Right cardiac atrium (tissue), 5 donors: ENCODE measurements around the gene KSR1. TPM values are rescaled to one million over a fixed set of nuclear protein-coding genes. Genes with fewer than 3 reads are reported as not detected.
A peak's percentile ranks its signal among the peaks of the same experiment; 100 is the strongest.

Experiments
- ATAC-seq, 2 donors: fragments of 200-7000 bp; cut with Tn5 transposase; one replicate each; pipeline versions ENCODE4 v1.8.0 to v1.9.1; 2020; ENCODE audit warnings: moderate library complexity in 2 of 2, mild to moderate bottlenecking in 1 of 2
- DNase-seq, 3 donors: peaks; one replicate each; pipeline ENCODE4 v3.0.0-alpha.2; 2020
- H3K27ac ChIP-seq: one replicate; pipeline ENCODE4 v1.5.1; 2013; ENCODE audit warnings: mild to moderate bottlenecking, low read length, control low read depth, moderate library complexity
- H3K27me3 ChIP-seq: one replicate; pipeline ENCODE4 v1.6.1; 2013; ENCODE audit not compliant: control insufficient read depth, insufficient read depth
- H3K4me1 ChIP-seq: one replicate; pipeline ENCODE4 v1.6.1; 2013; ENCODE audit warnings: low read length; ENCODE audit not compliant: control insufficient read depth, insufficient read depth
- H3K4me3 ChIP-seq: one replicate; pipeline ENCODE4 v1.5.1; 2013; ENCODE audit warnings: low read length, control low read depth
- H3K9me3 ChIP-seq: one replicate; pipeline ENCODE4 v1.6.1; 2013; ENCODE audit warnings: low read length; ENCODE audit not compliant: control insufficient read depth
- WGBS: extraction: QIAGEN DNeasy Blood & Tissue Kit; methylation state at CpG from one replicate; pipeline ENCODE4 v1.1.7; 2013; 5-methylcytosine and 5-hydroxymethylcytosine counted together
- intact Hi-C, 4 donors: fragments of 100-400 bp; cut with DNase I; formaldehyde crosslinking; loops; one replicate each; pipeline versions ENCODE4 v1.11.0 to v1.14.0; 2022 to 2023
- polyA plus RNA-seq: library from polyadenylated mRNA; stranded (reverse); fragments of 200-250 nt; gene quantifications from one replicate; pipeline ENCODE4 v1.2.3, GENCODE V29; 2013
- total RNA-seq, 4 donors: library from RNA; stranded (reverse); fragmentation: NEBNext Ultra II Directional; extraction: Animal tissue kit (Norgen Biotek cat#: 25700); gene quantifications; one replicate each; pipeline ENCODE4 v1.2.1, GENCODE V29; 2021
- donor health status: healthy with polysubstance abuse.
- donor health status: DM: no; HTN: yes; CAD: no.
- donor health status: DM: no; HTN: no; CAD: no.
- donor health status: DM: no; HTN: yes; CAD: no; lungs with severe emphysema.
- donor health status: DM: yes; HTN: yes; CAD: no.

The KSR1 gene
- total and polyA plus RNA-seq, 5 donors = 8.7 to 22.7 (median 13.1) TPM

DNA sequence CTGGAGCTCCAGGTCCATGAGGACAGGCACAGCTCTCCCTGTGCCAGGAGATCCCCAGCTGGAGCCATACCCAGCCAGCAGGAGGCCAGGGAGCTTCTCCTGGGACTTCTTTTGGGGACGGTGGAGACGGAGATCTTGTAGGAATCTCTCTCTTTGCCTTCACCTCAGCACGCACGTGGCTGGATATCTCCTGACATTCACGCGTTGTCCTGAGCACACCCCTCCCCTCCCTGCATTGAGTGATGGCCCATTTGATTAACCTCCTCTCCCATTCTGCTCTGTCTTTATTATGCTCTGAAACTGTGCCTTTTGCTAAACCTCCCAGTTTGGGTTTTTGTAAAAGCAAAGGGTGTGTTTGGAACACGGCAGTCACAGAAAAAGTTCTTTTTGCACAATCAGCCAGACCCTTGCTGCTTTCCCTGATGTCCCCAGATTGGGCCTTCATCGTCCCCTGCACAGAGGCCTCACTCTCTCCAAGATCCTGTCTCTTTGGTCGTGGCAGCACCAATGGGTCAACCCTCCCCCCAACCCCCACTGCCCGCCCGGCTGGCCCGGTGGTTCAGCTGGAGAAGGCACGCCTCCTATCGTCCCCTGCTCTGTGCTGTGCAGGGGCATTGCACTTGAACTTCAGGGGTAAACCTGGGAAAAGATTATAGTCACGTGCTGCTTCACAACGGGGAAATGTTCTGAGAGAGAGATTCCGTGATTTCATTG lies 142.2 kb downstream of the KSR1 start:
- ATAC-seq (no peak), DNase-seq (peak in 1 of 3 donors; percentile 40)
- H3K27me3 ChIP-seq = no peaks in the 10 kb centered on the region
- H3K27ac ChIP-seq = no peak overlapping the region
- no peaks in the 10 kb centered on the region for H3K4me1 ChIP-seq
- 79% methylated on average over 17 of the region's 17 CpGs for WGBS
- intact Hi-C loops = loop anchor here in 3 of 4 donors (5.0 kb wide), 2 partner anchors 141 to 246 kb away; partner anchors contain the start of gene KSR1 (in 3 of the 3)
- H3K4me3 ChIP-seq = no peak overlapping the region
- no peaks in the 10 kb centered on the region for H3K9me3 ChIP-seq

DNA sequence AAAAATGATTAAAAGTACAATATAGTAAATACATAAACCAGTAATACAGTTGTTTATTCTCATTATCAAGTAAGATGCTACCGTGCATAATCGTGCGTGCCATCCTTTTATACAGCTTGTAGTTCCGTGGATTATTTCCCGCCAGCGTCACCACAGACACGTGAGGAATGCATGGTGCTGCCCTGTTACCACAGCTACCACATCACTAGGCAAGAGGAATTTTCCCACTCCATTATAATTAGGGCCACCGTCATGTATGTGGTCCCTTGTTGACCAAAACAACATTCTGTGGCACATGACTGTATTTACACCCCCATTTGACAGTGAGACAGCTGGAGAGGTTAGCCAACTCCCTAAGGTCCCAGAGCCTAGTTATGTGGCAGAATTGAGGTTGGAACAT lies 144.2 kb downstream of the KSR1 start:
- Histone ChIP-seq H3K4me1 (no peaks in the 10 kb centered on the region), H3K4me3 (no peak overlapping the region), H3K27me3 (no peaks in the 10 kb centered on the region), H3K27ac (no peak overlapping the region), H3K9me3 (no peaks in the 10 kb centered on the region)
- 91% methylated on average over 8 of the region's 8 CpGs for WGBS
- DNase-seq (no peak), ATAC-seq (no peak)
- intact Hi-C loops = loop anchor here (2.0 to 10.0 kb wide), 8 partner anchors 143 to 366 kb away; partner anchors contain the start of gene KSR1 (in 1 of the 4)

DNA sequence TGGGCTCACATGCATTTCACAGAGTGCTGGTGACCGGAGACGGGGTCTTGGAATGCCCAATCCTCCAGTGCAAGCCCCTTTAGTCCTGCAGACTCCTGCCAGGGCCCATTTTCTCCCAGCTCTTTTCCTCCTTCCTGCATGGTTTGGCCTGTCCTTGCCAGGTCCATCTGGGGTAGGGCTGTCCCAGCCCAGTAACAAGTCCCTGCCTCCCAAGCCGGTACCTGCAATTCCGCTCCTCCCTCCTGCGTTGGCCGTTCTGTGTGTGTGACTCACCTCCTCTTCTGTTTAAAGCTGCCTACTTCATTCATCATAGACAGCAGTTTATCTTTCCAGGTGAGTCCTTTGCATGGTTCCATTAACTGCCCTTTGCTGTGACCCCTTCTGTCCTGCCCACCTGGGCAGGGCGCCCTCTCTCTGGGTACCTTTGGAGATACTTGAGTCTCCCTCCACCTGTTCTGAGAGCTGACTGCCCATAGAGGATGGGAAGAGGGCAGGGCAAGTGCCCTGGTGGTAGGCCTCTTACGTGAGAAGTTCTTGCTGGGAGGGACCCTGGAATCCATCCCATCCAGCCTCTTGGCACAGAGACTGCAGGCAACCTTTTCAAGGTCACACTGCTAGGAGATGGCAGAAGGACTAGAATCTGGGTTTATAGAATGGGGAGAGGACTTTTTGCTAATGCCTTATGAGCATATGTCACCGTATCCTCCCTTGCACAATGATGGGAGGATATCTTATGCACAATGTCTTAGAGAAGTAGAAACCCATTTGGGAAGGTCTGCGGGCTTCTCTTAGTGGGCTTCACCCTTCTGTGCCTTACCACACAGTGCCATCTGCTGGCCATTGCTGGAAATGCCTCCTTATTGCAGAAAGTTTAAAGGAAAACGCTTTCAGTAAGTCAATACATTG lies 145.1 kb downstream of the KSR1 start:
- no peak overlapping the region for H3K27ac ChIP-seq

DNA sequence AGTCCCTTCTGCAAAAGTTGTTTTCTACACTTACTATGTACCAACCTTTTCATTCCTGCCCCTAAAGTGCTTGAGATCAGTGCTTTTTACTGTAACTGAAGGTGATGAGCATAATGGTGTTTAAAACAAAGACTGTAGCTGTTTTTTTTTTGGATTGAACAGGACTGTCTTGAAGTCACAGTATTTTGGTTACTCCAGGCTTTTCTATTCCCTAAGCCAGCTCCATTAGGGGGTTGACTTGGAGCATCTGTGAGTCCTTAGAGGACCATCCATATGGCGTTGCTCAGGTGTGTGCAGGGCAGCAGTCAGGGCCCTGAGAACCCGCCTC lies 145.7 kb downstream of the KSR1 start:
- Histone ChIP-seq H3K27me3 (no peaks in the 10 kb centered on the region), H3K27ac (no peak overlapping the region), H3K4me3 (no peak overlapping the region), H3K9me3 (no peaks in the 10 kb centered on the region), H3K4me1 (no peaks in the 10 kb centered on the region)
- 85% methylated on average over 2 of the region's 2 CpGs for WGBS
- peak in 1 of 3 donors; percentile 15 for DNase-seq
- intact Hi-C loops = loop anchor here (2.0 to 10.0 kb wide), 9 partner anchors 49 to 367 kb away; partner anchors contain the start of gene KSR1 (in 1 of the 4)
- ATAC-seq = no peak

More for the DNA sequence above, 145.1 kb downstream of the KSR1 start:
- 66% methylated on average over 11 of the region's 11 CpGs for WGBS
- Histone ChIP-seq H3K9me3 (no peaks in the 10 kb centered on the region), H3K4me1 (no peaks in the 10 kb centered on the region), H3K4me3 (no peak overlapping the region), H3K27me3 (no peaks in the 10 kb centered on the region)
- ATAC-seq (peak; percentile 33 to 70), DNase-seq (peak; percentile 75 to 91 (median 86))
- intact Hi-C loops = loop anchor here (2.0 to 10.0 kb wide), 8 partner anchors 144 to 367 kb away; partner anchors contain the start of gene KSR1 (in 1 of the 4)

DNA sequence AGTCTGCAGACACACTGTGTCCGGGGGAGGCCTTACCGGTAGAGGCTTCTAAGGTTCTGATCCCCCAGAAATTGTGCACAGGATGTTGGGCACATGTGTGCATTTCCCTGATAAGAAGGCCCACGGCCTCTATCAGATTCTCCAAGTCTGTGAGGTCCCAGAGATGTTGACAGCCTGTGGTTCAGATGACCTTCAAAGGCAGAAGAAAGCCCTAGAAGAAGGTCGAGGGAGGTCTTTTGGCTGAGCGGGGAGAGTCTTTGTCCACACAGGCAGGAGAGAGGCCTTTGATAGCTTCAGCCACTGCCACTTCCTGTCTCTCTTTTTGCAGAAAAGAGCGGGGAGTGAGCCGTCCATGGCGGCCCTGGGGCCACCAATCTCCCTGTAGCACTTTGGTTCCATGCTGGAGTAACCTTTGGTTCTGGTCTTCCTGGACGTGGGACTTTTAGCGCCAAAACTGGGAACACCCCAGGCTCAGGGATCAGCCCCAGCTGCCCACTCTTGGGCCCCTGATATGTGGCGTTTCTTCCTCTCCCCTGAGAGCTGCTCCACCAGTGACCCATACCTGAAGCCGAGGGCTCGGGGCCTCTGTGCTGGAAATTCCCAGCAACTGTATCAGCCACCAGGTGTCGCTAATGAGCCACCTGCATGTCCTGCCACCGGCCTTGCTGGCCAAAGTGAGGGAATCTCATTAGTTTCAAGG lies 146.6 kb downstream of the KSR1 start:
- WGBS = 46% methylated on average over 15 of the region's 15 CpGs
- DNase-seq = peak; percentile 70 to 89 (median 84)
- H3K27ac ChIP-seq = no peak overlapping the region
- no peaks in the 10 kb centered on the region for H3K27me3 ChIP-seq
- no peaks in the 10 kb centered on the region for H3K9me3 ChIP-seq
- intact Hi-C loops = loop anchor here in 3 of 4 donors (2.0 to 10.0 kb wide), 6 partner anchors 48 to 368 kb away; partner anchors contain the start of gene KSR1 (in 1 of the 3)
- H3K4me3 ChIP-seq = no peak overlapping the region
- ATAC-seq = peak; percentile 34 to 54
- no peaks in the 10 kb centered on the region for H3K4me1 ChIP-seq

DNA sequence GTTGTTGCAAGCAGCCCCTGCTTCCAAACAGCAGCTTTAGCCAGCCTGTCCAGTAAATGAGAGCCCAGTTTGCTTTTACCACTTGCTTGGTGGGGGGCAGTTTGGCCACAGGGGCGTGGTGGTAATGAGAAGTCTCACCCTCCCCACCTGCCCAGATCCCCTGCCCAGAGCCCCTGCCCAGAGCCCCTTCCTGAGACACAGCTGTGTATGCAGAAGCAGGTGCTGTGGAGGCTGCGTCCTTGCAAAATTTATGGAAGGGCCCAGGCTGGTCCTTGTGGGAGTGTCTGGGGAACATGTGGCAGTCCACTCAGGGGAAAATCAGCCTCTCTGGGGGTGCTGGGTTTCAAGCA lies 147.1 kb downstream of the KSR1 start:
- no peaks in the 10 kb centered on the region for H3K9me3 ChIP-seq
- intact Hi-C loops = loop anchor here in 3 of 4 donors (2.0 to 10.0 kb wide), 6 partner anchors 47 to 369 kb away; partner anchors contain the start of gene KSR1 (in 1 of the 3)
- H3K27ac ChIP-seq = no peak overlapping the region
- no peak overlapping the region for H3K4me3 ChIP-seq
- 91% methylated on average over 2 of the region's 2 CpGs for WGBS
- no peaks in the 10 kb centered on the region for H3K27me3 ChIP-seq
- ATAC-seq (peak; percentile 2 to 10), DNase-seq (no peak)
- H3K4me1 ChIP-seq = no peaks in the 10 kb centered on the region

DNA sequence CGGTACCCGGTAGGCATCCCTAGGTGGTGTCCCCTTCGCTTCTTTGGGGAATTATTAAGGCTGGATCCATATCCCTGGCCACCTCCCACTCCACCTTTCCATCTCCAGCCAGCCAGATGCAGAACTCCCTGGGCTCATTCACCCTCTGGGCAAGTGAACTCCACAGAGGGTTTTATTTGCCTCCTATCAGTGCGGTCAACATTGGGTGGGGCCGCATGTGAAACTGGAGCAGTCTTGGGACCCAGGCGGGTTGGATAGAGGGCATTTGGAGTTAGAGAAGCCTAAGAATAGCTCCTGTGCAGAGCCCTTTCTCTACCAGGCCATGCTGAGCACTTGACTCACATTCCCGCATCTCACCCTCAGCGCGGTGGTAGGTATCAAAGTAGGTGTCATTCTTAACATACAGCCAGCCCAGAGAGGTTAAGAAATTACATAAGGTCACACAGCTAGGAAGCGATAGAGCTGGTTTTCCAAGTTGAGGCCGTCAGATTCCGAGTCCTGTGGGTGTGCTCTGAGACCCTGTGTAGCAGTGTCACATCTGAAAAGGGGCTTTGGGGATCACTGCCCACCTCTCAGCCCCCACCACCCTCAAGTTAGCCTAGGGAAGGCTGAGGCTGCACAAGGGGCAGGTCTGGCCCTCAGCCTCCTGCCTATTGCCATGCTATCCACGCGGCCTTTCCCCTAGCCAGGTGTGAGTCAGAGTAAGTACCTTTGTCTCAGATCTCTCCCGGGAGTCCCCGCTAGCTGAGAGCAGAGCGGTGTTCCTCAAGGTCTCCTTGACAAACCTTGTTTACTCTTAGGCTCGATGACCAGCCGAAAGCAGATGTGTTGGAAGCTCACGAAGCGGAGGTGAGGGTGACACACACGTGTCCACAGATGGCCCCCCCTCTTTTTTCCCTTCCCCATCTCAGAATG lies 147.9 kb downstream of the KSR1 start:
- ATAC-seq = no peak
- no peaks in the 10 kb centered on the region for H3K4me1 ChIP-seq
- peak in 1 of 3 donors; percentile 39 for DNase-seq
- no peaks in the 10 kb centered on the region for H3K9me3 ChIP-seq
- intact Hi-C loops = loop anchor here in 3 of 4 donors (2.0 to 10.0 kb wide), 6 partner anchors 47 to 369 kb away; partner anchors contain the start of gene KSR1 (in 1 of the 3)
- no peak overlapping the region for H3K27ac ChIP-seq
- H3K4me3 ChIP-seq = no peak overlapping the region
- WGBS = 95% methylated on average over 22 of the region's 22 CpGs
- H3K27me3 ChIP-seq = no peaks in the 10 kb centered on the region

DNA sequence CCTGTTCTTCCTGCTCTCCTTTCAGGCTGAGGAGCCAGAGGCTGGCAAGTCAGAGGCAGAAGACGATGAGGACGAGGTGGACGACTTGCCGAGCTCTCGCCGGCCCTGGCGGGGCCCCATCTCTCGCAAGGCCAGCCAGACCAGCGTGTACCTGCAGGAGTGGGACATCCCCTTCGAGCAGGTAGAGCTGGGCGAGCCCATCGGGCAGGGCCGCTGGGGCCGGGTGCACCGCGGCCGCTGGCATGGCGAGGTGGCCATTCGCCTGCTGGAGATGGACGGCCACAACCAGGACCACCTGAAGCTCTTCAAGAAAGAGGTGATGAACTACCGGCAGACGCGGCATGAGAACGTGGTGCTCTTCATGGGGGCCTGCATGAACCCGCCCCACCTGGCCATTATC lies 149.2 kb downstream of the KSR1 start:
- intact Hi-C loops = loop anchor here in 3 of 4 donors (2.0 to 10.0 kb wide), 4 partner anchors 42 to 371 kb away; no protein-coding TSS in a partner anchor
- no peaks in the 10 kb centered on the region for H3K4me1 ChIP-seq
- DNase-seq (peak in 1 of 3 donors; percentile 52), ATAC-seq (no peak)
- H3K4me3 ChIP-seq = no peak overlapping the region
- no peaks in the 10 kb centered on the region for H3K9me3 ChIP-seq
- no peak overlapping the region for H3K27ac ChIP-seq
- H3K27me3 ChIP-seq = no peaks in the 10 kb centered on the region
- 98% methylated on average over 25 of the region's 25 CpGs for WGBS

DNA sequence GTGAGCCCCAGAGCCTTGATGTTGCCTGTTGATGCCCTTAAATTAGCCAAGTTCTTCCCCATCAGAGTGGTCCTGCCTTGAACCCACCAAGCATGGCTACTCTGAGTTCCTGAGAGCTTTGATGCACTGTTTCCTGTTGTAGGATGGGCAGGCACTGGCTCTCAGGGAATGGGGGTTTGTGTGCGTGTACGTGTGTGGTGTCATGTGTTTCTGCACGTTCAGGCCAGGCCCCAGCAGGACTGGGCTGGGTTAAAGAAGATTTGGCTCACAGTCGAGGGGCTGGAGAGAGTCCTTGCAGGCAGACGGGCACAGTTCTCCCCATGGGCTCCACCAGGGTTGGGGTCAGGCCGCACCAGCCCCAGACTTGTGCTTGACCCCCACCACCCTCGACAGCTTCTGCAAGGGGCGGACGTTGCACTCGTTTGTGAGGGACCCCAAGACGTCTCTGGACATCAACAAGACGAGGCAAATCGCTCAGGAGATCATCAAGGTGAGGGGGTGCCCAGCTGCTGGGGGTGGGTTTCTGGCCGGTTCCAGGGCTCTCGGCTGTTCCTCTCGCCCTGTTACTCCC lies 151.4 kb downstream of the KSR1 start:
- DNase-seq (peak in 1 of 3 donors; percentile 30), ATAC-seq (no peak)
- Histone ChIP-seq H3K4me3 (no peak overlapping the region), H3K27ac (no peak overlapping the region), H3K27me3 (no peaks in the 10 kb centered on the region), H3K4me1 (no peaks in the 10 kb centered on the region), H3K9me3 (no peaks in the 10 kb centered on the region)
- intact Hi-C loops = loop anchor here (2.0 to 10.0 kb wide), 4 partner anchors 40 to 373 kb away; no protein-coding TSS in a partner anchor
- 88% methylated on average over 16 of the region's 16 CpGs for WGBS
